HepG2 (cell line): ENCODE measurements around the gene CMIP. TPM values are rescaled to one million over a fixed set of nuclear protein-coding genes. Genes with fewer than 3 reads are reported as not detected.
A peak's percentile ranks its signal among the peaks of the same experiment; 100 is the strongest.

ENCODE experiments used
- ATAC-seq: fragments of 200-7000 bp; cut with Tn5 transposase; 3 replicates; pipeline ENCODE4 v1.9.1; 2020; ENCODE audit warnings: mild to moderate bottlenecking, moderate library complexity
- BruUV-seq: library from RNA; stranded (reverse); fragments of 400-500 nt; replicated peaks from 2 replicates; lab custom pipeline; 2021; lab: Mats Ljungman, UMichigan
- CTCF ChIA-PET: fragments of 300-600 bp; formaldehyde crosslinking; extraction: SDS; loops from one replicate; lab custom pipeline; 2021; ENCODE audit warnings: low total read pairs, inconsistent platforms, low intra/inter-chr PET ratio; lab: Yijun Ruan, JAX
- POLR2A ChIA-PET: fragments of 350-600 bp; sonication (Branson Sonifier 250); formaldehyde crosslinking; loops from one replicate; lab custom pipeline; 2020; ENCODE audit warnings: antibody characterized with exemption, inconsistent platforms; lab: Yijun Ruan, JAX
- DNase-seq: peaks from one replicate; pipeline ENCODE4 v3.0.0-alpha.2; 2015; ENCODE audit warnings: low spot score
- FAIRE-seq: peaks from 3 replicates; lab custom pipeline; 2011; peaks lifted over from hg19 to GRCh38; lab: Jason Lieb, UNC
- H2AFZ ChIP-seq: one replicate; pipeline ENCODE4 v1.6.1; 2011; ENCODE audit warnings: low read length, inconsistent platforms
- H3K27ac ChIP-seq: fragments of 300-600 bp; 3 replicates; pipeline ENCODE4 v1.8.0; 2011; ENCODE audit warnings: mixed run types, mild to moderate bottlenecking, mixed read lengths, low read length, inconsistent platforms; ENCODE audit not compliant: insufficient read depth; ENCODE audit errors: extremely low read length
- H3K27me3 ChIP-seq, 2 experiments: fragments of 200-600 bp in 1 of 2; 2 replicates in 1 of 2; 3 replicates in 1 of 2; pipeline versions ENCODE4 v1.6.0 to v1.8.0; 2011; ENCODE audit warnings: low read length in 2 of 2, mild to moderate bottlenecking in 2 of 2, moderate library complexity in 2 of 2, inconsistent platforms in 1 of 2; ENCODE audit not compliant: insufficient read depth in 2 of 2, control insufficient read depth in 1 of 2
- H3K36me3 ChIP-seq, 2 experiments: fragments of 200-600 bp in 1 of 2; replicated peaks in 1 of 2; 2 replicates in 1 of 2; 3 replicates in 1 of 2; pipeline versions ENCODE4 v1.5.1 to v1.8.0; 2011; ENCODE audit warnings: low read length in 2 of 2, inconsistent platforms in 1 of 2; ENCODE audit not compliant: insufficient read depth in 2 of 2, control insufficient read depth in 1 of 2
- H3K4me1 ChIP-seq: 2 replicates; pipeline ENCODE4 v1.5.1; 2012; ENCODE audit warnings: low read length, inconsistent platforms; ENCODE audit not compliant: insufficient read depth
- H3K4me2 ChIP-seq: 2 replicates; pipeline ENCODE4 v1.6.0; 2011; ENCODE audit warnings: low read depth, low read length, inconsistent platforms
- H3K4me3 ChIP-seq, 3 experiments: fragments of 200-600 bp in 1 of 3; sonication (generic), shearing (Covaris generic) in 1 of 3; replicated peaks in 1 of 3; 2 replicates each; pipeline ENCODE4 v1.5.1; 2011 to 2016; ENCODE audit warnings: low read length in 3 of 3, inconsistent platforms in 2 of 3, low read depth in 2 of 3, mild to moderate bottlenecking in 2 of 3, control low read depth in 1 of 3, mixed read lengths in 1 of 3; ENCODE audit not compliant: insufficient read depth in 1 of 3
- H3K79me2 ChIP-seq: one replicate; pipeline ENCODE4 v1.6.1; 2011; ENCODE audit warnings: low read length, inconsistent platforms; ENCODE audit not compliant: insufficient read depth
- H3K9ac ChIP-seq: 2 replicates; pipeline ENCODE4 v1.6.0; 2011; ENCODE audit warnings: mild to moderate bottlenecking, low read depth, low read length, inconsistent platforms; ENCODE audit not compliant: insufficient read depth
- H3K9me3 ChIP-seq: 2 replicates; pipeline ENCODE4 v1.5.1; 2012; ENCODE audit warnings: mild to moderate bottlenecking, low read length
- H4K20me1 ChIP-seq: 2 replicates; pipeline ENCODE4 v1.6.0; 2011; ENCODE audit warnings: inconsistent platforms, mild to moderate bottlenecking, low read length, moderate library complexity; ENCODE audit not compliant: insufficient read depth
- CENPX ChIP-seq: sonication (generic); formaldehyde crosslinking; IDR thresholded peaks from 2 replicates; pipeline ENCODE4 v1.9.0; 2021; ENCODE audit warnings: mild to moderate bottlenecking, missing genetic modification reagents, moderate library complexity
- DBP ChIP-seq: sonication (generic); formaldehyde crosslinking; IDR thresholded peaks from 2 replicates; pipeline ENCODE4 v1.4.0; 2020; ENCODE audit warnings: missing genetic modification reagents; ENCODE audit errors: not compliant biosample characterization
- HNF1A ChIP-seq, 2 experiments: sonication (generic) in 1 of 2; formaldehyde crosslinking in 1 of 2; IDR thresholded peaks; 2 replicates each; pipeline versions ENCODE4 v1.4.0 to v1.6.1; 2016 to 2020; ENCODE audit warnings: borderline replicate concordance in 1 of 2, low read depth in 1 of 2, mild to moderate bottlenecking in 1 of 2, missing genetic modification reagents in 1 of 2
- RAD51 ChIP-seq: fragments of 450-650 bp; IDR thresholded peaks from 2 replicates; pipeline ENCODE4 v1.6.1; 2016; ENCODE audit warnings: borderline replicate concordance
- SALL2 ChIP-seq: sonication (generic); formaldehyde crosslinking; IDR thresholded peaks from 2 replicates; pipeline ENCODE4 v1.8.1; 2023; ENCODE audit warnings: mild to moderate bottlenecking, missing genetic modification reagents, inconsistent platforms
- UBTF ChIP-seq: sonication (generic); formaldehyde crosslinking; IDR thresholded peaks from 2 replicates; pipeline ENCODE4 v1.4.0; 2020; ENCODE audit warnings: mild to moderate bottlenecking, missing genetic modification reagents
- ZNF234 ChIP-seq: sonication (generic); formaldehyde crosslinking; conservative IDR thresholded peaks from 2 replicates; pipeline ENCODE4 v1.5.1; 2020; ENCODE audit warnings: mild to moderate bottlenecking, missing genetic modification reagents
- ZNF552 ChIP-seq: sonication (generic); formaldehyde crosslinking; IDR thresholded peaks from 2 replicates; pipeline ENCODE4 v1.9.0; 2022; ENCODE audit warnings: missing genetic modification reagents, mild to moderate bottlenecking, borderline replicate concordance
- ZNF619 ChIP-seq: sonication (generic); formaldehyde crosslinking; IDR thresholded peaks from 2 replicates; pipeline ENCODE4 v1.4.0; 2020; ENCODE audit warnings: mild to moderate bottlenecking, missing genetic modification reagents
- ZNF629 ChIP-seq: sonication (generic); formaldehyde crosslinking; conservative IDR thresholded peaks from 2 replicates; pipeline ENCODE4 v1.5.0; 2020; ENCODE audit warnings: missing genetic modification reagents
- WGBS: methylation state at CpG from one replicate; pipeline ENCODE4 v1.1.6; 2017; ENCODE audit warnings: low lambda C conversion rate; 5-methylcytosine and 5-hydroxymethylcytosine counted together
- in situ Hi-C: cut with HindIII; loops from 2 replicates; pipeline ENCODE4 v1.10.0; 2017; ENCODE audit warnings: low pct_unique_long_range_greater_than_20kb; ENCODE audit not compliant: extremely low pct_ligation_motif_present
- intact Hi-C: fragments of 100-400 bp; cut with micrococcal nuclease; formaldehyde crosslinking; loops from one replicate; pipeline ENCODE4 v1.10.0; 2022; ENCODE audit not compliant: unreplicated experiment
- polyA plus RNA-seq, 8 experiments: library from polyadenylated mRNA; depleted of rRNA in 3 of 8; stranded (reverse) in 7 of 8; unstranded in 1 of 8; fragments of >200 nt; fragmentation: Illumina TruSeq in 4 of 8; extraction: Trizol in 4 of 8; gene quantifications; 2 replicates each; pipeline versions ENCODE4 v1.2.1 to v1.2.3, GENCODE V29; 2011 to 2016; ENCODE audit warnings: low read depth in 4 of 8, missing spikeins in 1 of 8, mixed read lengths in 1 of 8; ENCODE audit not compliant: insufficient read depth in 1 of 8
- total RNA-seq, 5 experiments: library from RNA; depleted of rRNA; stranded (reverse); fragments of >200 nt; fragmentation: Illumina TruSeq; extraction: Trizol; gene quantifications; 2 replicates each; pipeline ENCODE4 v1.2.3, GENCODE V29; 2016; ENCODE audit warnings: low read depth in 1 of 5

Gene CMIP
- total and polyA plus RNA-seq, 2 of the 13 experiments (the other 11 are each of a cell fraction or from before 2014, with no cell fraction given) = 10.9 to 18.1 TPM

GRCh38 chr16:81615833-81616232, 171.2 kb downstream of the CMIP start (continued):
- TF ChIP-seq HNF1A (IDR thresholded peaks at IDR 0.05; ENCODE audit: low read depth) (no peak), HNF1A (CRISPR knock-in tag; IDR thresholded peaks at IDR 0.05; ENCODE audit: borderline replicate concordance) (no peak), CENPX (CRISPR knock-in tag) (no peak), SALL2 (CRISPR knock-in tag) (no peak), ZNF234 (CRISPR knock-in tag) (no peak), ZNF552 (CRISPR knock-in tag) (no peak), DBP (CRISPR knock-in tag) (no peak)

GRCh38 chr16:81616321-81617020, 171.9 kb downstream of the CMIP start:
- intact Hi-C loops (no loop called here), in situ Hi-C loops (no loop called here)
- Histone ChIP-seq H3K79me2 (peaks cover 22% of the 10 kb centered on the region), H4K20me1 (peaks cover 90% of the 10 kb centered on the region), H3K27ac (no peak overlapping the region), H3K9me3 (no peaks in the 10 kb centered on the region), H3K9ac (no peak overlapping the region), H3K4me2 (no peak overlapping the region), H3K36me3 (peaks cover 56 to 97% of the 10 kb centered on the region in 2 experiments), H3K4me3 (no peak overlapping the region)
- BruUV-seq = no TSS peak
- no peak for ATAC-seq
- 98% methylated on average over 16 of the region's 17 CpGs for WGBS
- ChIA-PET CTCF (no interaction called here), POLR2A (no interaction called here)
- no peak for FAIRE-seq
- TF ChIP-seq UBTF = 0 out of 2 replicates have a peak, but pooled peaks have one; percentile 18
- TF ChIP-seq ZNF629 (CRISPR knock-in tag) = peak; percentile 85
- no peak for TF ChIP-seq RAD51
- 0 out of 2 replicates have a peak, but pooled peaks have one; percentile 11 for TF ChIP-seq ZNF619 (CRISPR knock-in tag)
- TF ChIP-seq, all 625 proteins: peak for 3
- DNase-seq = no peak
- Histone ChIP-seq H2AFZ (no peak overlapping the region), H3K4me1 (no peaks in the 10 kb centered on the region; the same call in 1 of the 2 replicates), H3K27me3 (no peaks in the 10 kb centered on the region)
